Measurements from ENCODE around the gene MTX2.
A peak's percentile ranks its signal among the peaks of the same experiment; 100 is the strongest.
"Not testable (repeated sequence)": the region's sequence is repeated elsewhere in the genome, so short reads cannot be mapped to it uniquely, and the experiment has no call there.

MTX2 gene

GRCh38 chr2:176373155-176373554 is 103.9 kb downstream of the MTX2 start:
- DNase-seq (ENCODE audit: extremely low spot score); CTCF ChIA-PET; POLR2A ChIA-PET: not testable (repeated sequence)
- TF ChIP-seq ZNF384 (IDR thresholded peaks at IDR 0.05) = peak; percentile 75

- DNase-seq (ENCODE audit: extremely low spot score) = no peak
- TF ChIP-seq L3MBTL2 (conservative IDR thresholded peaks at IDR 0.05) (no peak), TARDBP (IDR thresholded peaks at IDR 0.05) (no peak), FOXM1 (IDR thresholded peaks at IDR 0.05; ENCODE audit: borderline replicate concordance) (no peak), NFRKB (IDR thresholded peaks at IDR 0.05) (no peak), HDGF (IDR thresholded peaks at IDR 0.05; ENCODE audit: borderline replicate concordance) (no peak), PKNOX1 (IDR thresholded peaks at IDR 0.05) (no peak), ZNF384 (IDR thresholded peaks at IDR 0.05) (no peak), SUZ12 (IDR thresholded peaks at IDR 0.05) (no peak), FOXA1 (IDR thresholded peaks at IDR 0.05) (no peak)
- POLR2A ChIA-PET = no interaction called here
- CTCF ChIA-PET = no interaction called here
Measured at GRCh38 chr2:176378323-176378722, 109.1 kb downstream of the MTX2 start.

GRCh38 chr2:176380341-176380740 is 111.1 kb downstream of the MTX2 start:
- no peak for DNase-seq (ENCODE audit: extremely low spot score)
- ChIA-PET CTCF (interaction anchor here (0.7 to 0.9 kb wide), 2 partner anchors 74 to 240 kb away, joined by 3 read pairs; no protein-coding TSS in a partner anchor), POLR2A (no interaction called here)
- no peak for TF ChIP-seq HDGF (IDR thresholded peaks at IDR 0.05; ENCODE audit: borderline replicate concordance)
- no peak for TF ChIP-seq NFRKB (IDR thresholded peaks at IDR 0.05)
- no peak for TF ChIP-seq ARNT (IDR thresholded peaks at IDR 0.05)
- no peak for TF ChIP-seq CTBP1 (IDR thresholded peaks at IDR 0.05; ENCODE audit: borderline replicate concordance)
- no peak for TF ChIP-seq FOXM1 (IDR thresholded peaks at IDR 0.05; ENCODE audit: borderline replicate concordance)
- no peak for TF ChIP-seq L3MBTL2 (conservative IDR thresholded peaks at IDR 0.05)
- no peak for TF ChIP-seq FOXK2 (IDR thresholded peaks at IDR 0.05)
- TF ChIP-seq SP1 (IDR thresholded peaks at IDR 0.05) = no peak
- TF ChIP-seq ZNF384 (IDR thresholded peaks at IDR 0.05) = no peak
- no peak for TF ChIP-seq PKNOX1 (IDR thresholded peaks at IDR 0.05)
- no peak for TF ChIP-seq SUZ12 (IDR thresholded peaks at IDR 0.05)
- TF ChIP-seq ELF4 (IDR thresholded peaks at IDR 0.05) = no peak
- no peak for TF ChIP-seq TARDBP (IDR thresholded peaks at IDR 0.05)
- no peak for TF ChIP-seq FOXA1 (IDR thresholded peaks at IDR 0.05)
- TF ChIP-seq LEF1 (IDR thresholded peaks at IDR 0.05; ENCODE audit: borderline replicate concordance) = no peak
- TF ChIP-seq BHLHE40 (IDR thresholded peaks at IDR 0.05; ENCODE audit: borderline replicate concordance) = no peak

- ChIA-PET CTCF (no interaction called here), POLR2A (no interaction called here)
- TF ChIP-seq LEF1 (IDR thresholded peaks at IDR 0.05; ENCODE audit: borderline replicate concordance) = no peak
- no peak for TF ChIP-seq PKNOX1 (IDR thresholded peaks at IDR 0.05)
- no peak for TF ChIP-seq FOXK2 (IDR thresholded peaks at IDR 0.05)
- TF ChIP-seq FOXM1 (IDR thresholded peaks at IDR 0.05; ENCODE audit: borderline replicate concordance) = no peak
- TF ChIP-seq FOXA1 (IDR thresholded peaks at IDR 0.05) = no peak
- TF ChIP-seq NFRKB (IDR thresholded peaks at IDR 0.05) = no peak
- TF ChIP-seq L3MBTL2 (conservative IDR thresholded peaks at IDR 0.05) = no peak
- TF ChIP-seq ARNT (IDR thresholded peaks at IDR 0.05) = no peak
- no peak for TF ChIP-seq SP1 (IDR thresholded peaks at IDR 0.05)
- no peak for TF ChIP-seq HDGF (IDR thresholded peaks at IDR 0.05; ENCODE audit: borderline replicate concordance)
- TF ChIP-seq ZNF384 (IDR thresholded peaks at IDR 0.05) = no peak
- no peak for TF ChIP-seq SUZ12 (IDR thresholded peaks at IDR 0.05)
- no peak for DNase-seq (ENCODE audit: extremely low spot score)
Measured at GRCh38 chr2:176383100-176383499, 113.9 kb downstream of the MTX2 start.

- CTCF ChIA-PET = no interaction called here
- no peak for DNase-seq (ENCODE audit: extremely low spot score)
- POLR2A ChIA-PET = no interaction called here
- TF ChIP-seq ELF4 (IDR thresholded peaks at IDR 0.05) = no peak
- TF ChIP-seq FOXK2 (IDR thresholded peaks at IDR 0.05) = no peak
Measured at GRCh38 chr2:176383836-176384442, 114.7 kb downstream of the MTX2 start.

- CTCF ChIA-PET = interaction anchor here (1.3 kb wide), 1 partner anchor 239 kb away, joined by 3 read pairs; no protein-coding TSS in a partner anchor
- DNase-seq (ENCODE audit: extremely low spot score) = no peak
- POLR2A ChIA-PET = no interaction called here
- TF ChIP-seq TARDBP (IDR thresholded peaks at IDR 0.05) = no peak
- TF ChIP-seq ARNT (IDR thresholded peaks at IDR 0.05) = no peak
- TF ChIP-seq SUZ12 (IDR thresholded peaks at IDR 0.05) = no peak
- TF ChIP-seq HDGF (IDR thresholded peaks at IDR 0.05; ENCODE audit: borderline replicate concordance) = no peak
- TF ChIP-seq FOXM1 (IDR thresholded peaks at IDR 0.05; ENCODE audit: borderline replicate concordance) = no peak
- TF ChIP-seq FOXA1 (IDR thresholded peaks at IDR 0.05) = no peak
- no peak for TF ChIP-seq ELF4 (IDR thresholded peaks at IDR 0.05)
- no peak for TF ChIP-seq ZNF384 (IDR thresholded peaks at IDR 0.05)
- TF ChIP-seq CTBP1 (IDR thresholded peaks at IDR 0.05; ENCODE audit: borderline replicate concordance) = no peak
- TF ChIP-seq L3MBTL2 (conservative IDR thresholded peaks at IDR 0.05) = no peak
- no peak for TF ChIP-seq LEF1 (IDR thresholded peaks at IDR 0.05; ENCODE audit: borderline replicate concordance)
Measured at GRCh38 chr2:176385219-176385759, 116.0 kb downstream of the MTX2 start.
